ENCODE data around the gene MYO16. TPM values are rescaled to one million over a fixed set of nuclear protein-coding genes. Genes with fewer than 3 reads are reported as not detected.

The MYO16 gene
- total RNA-seq, 6 experiments from 2014 or later, result not detected

- Mint-ChIP-seq H3K36me3 (ENCODE audit: low read depth) (no peaks in the 10 kb centered on the region), H3K9me3 (no peaks in the 10 kb centered on the region; the same call in 1 of the 2 replicates), H3K4me3 (no peak overlapping the region), H3K4me1 (ENCODE audit: low read depth) (no peaks in the 10 kb centered on the region), H3K27me3 (ENCODE audit: insufficient read depth) (peaks cover 7% of the 10 kb centered on the region), H3K27ac (no peak overlapping the region)
- no peak for TF ChIP-seq CTCF (IDR thresholded peaks at IDR 0.05)
- DNase-seq, result no peak
Measured at GRCh38 chr13:108938155-108938554, 308.7 kb downstream of the MYO16 start.

- H3K36me3 Mint-ChIP-seq (ENCODE audit: low read depth), result no peaks in the 10 kb centered on the region
- H3K4me1 Mint-ChIP-seq (ENCODE audit: low read depth), result no peaks in the 10 kb centered on the region
- no peak for DNase-seq
- no peaks in the 10 kb centered on the region; the same call in 1 of the 2 replicates for H3K9me3 Mint-ChIP-seq
- H3K27ac Mint-ChIP-seq, result no peak overlapping the region
- no peak for TF ChIP-seq CTCF (IDR thresholded peaks at IDR 0.05)
- H3K4me3 Mint-ChIP-seq, result no peak overlapping the region
- H3K27me3 Mint-ChIP-seq (ENCODE audit: insufficient read depth), result peaks cover 7% of the 10 kb centered on the region
Measured at GRCh38 chr13:108940121-108940520, 310.7 kb downstream of the MYO16 start.

- H3K27ac Mint-ChIP-seq, result no peak overlapping the region
- H3K36me3 Mint-ChIP-seq (ENCODE audit: low read depth), result no peaks in the 10 kb centered on the region
- H3K9me3 Mint-ChIP-seq, result no peaks in the 10 kb centered on the region
- no peaks in the 10 kb centered on the region for H3K27me3 Mint-ChIP-seq (ENCODE audit: insufficient read depth)
- no peak for DNase-seq
- no peak for TF ChIP-seq CTCF (IDR thresholded peaks at IDR 0.05)
- H3K4me1 Mint-ChIP-seq (ENCODE audit: low read depth), result peaks cover 17% of the 10 kb centered on the region
- no peak overlapping the region for H3K4me3 Mint-ChIP-seq
Measured at GRCh38 chr13:108943842-108944241, 314.4 kb downstream of the MYO16 start.

GRCh38 chr13:108944760-108945159 is 315.3 kb downstream of the MYO16 start:
- no peak for TF ChIP-seq CTCF (IDR thresholded peaks at IDR 0.05)
- Mint-ChIP-seq H3K4me1 (ENCODE audit: low read depth) (peaks cover 17% of the 10 kb centered on the region), H3K4me3 (no peak overlapping the region), H3K27me3 (ENCODE audit: insufficient read depth) (no peaks in the 10 kb centered on the region), H3K36me3 (ENCODE audit: low read depth) (no peaks in the 10 kb centered on the region), H3K27ac (no peak overlapping the region), H3K9me3 (no peaks in the 10 kb centered on the region)
- peak; percentile 26 for DNase-seq

- Mint-ChIP-seq H3K4me3 (no peak overlapping the region; the same call in 1 of the 2 replicates), H3K27me3 (ENCODE audit: insufficient read depth) (no peaks in the 10 kb centered on the region), H3K9me3 (no peaks in the 10 kb centered on the region), H3K4me1 (ENCODE audit: low read depth) (peaks cover 17% of the 10 kb centered on the region), H3K27ac (no peak overlapping the region; the same call in 1 of the 2 replicates), H3K36me3 (ENCODE audit: low read depth) (no peaks in the 10 kb centered on the region)
- no peak for TF ChIP-seq CTCF (IDR thresholded peaks at IDR 0.05)
- DNase-seq, result peak; percentile 1
Measured at GRCh38 chr13:108947551-108948030, 318.2 kb downstream of the MYO16 start.

GRCh38 chr13:108948251-108948671 is 318.9 kb downstream of the MYO16 start:
- no peak for DNase-seq
- no peak overlapping the region for H3K4me3 Mint-ChIP-seq
- no peak for TF ChIP-seq CTCF (IDR thresholded peaks at IDR 0.05)
- H3K36me3 Mint-ChIP-seq (ENCODE audit: low read depth), result no peaks in the 10 kb centered on the region
- H3K27me3 Mint-ChIP-seq (ENCODE audit: insufficient read depth), result no peaks in the 10 kb centered on the region
- no peaks in the 10 kb centered on the region for H3K9me3 Mint-ChIP-seq
- peaks cover 17% of the 10 kb centered on the region for H3K4me1 Mint-ChIP-seq (ENCODE audit: low read depth)
- H3K27ac Mint-ChIP-seq, result no peak overlapping the region

All from HFFc6 (cell line).